ENCODE measurements around the gene TRAPPC5. TPM values are rescaled to one million over a fixed set of nuclear protein-coding genes. Genes with fewer than 3 reads are reported as not detected.

TRAPPC5 gene
- total and polyA plus RNA-seq, 10 of the 15 experiments (the other 5 are each of a cell fraction or from before 2014, with no cell fraction given), result 4.2 to 210 (median 89.1) TPM

DNA sequence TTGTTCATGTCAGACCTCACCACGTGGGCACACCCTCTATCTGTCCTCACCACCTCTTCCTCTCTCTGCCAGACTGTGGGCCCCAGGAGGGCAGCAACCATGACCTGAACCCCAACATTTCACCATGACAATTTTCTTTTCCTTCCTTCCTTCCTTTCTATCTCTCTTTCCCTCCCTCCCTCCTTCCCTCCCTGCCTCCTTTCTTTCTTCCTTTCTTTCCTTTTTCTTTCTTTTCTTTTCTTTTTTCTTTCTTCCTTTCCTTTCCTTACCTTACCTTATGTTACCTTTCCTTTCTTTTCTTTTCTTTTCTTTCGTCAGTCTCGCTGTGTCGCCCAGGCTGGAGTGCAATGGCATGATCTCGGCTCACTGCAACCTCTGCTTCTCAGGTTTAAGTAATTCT, 30.0 kb downstream of the TRAPPC5 start:
- H4K20me1 ChIP-seq (ENCODE audit: control insufficient read depth, insufficient read depth), result no peaks in the 10 kb centered on the region
- no peaks in the 10 kb centered on the region for H3K27me3 ChIP-seq (replicated peaks in 1 of 2; ENCODE audit: control insufficient read depth in 2 of 2, insufficient read depth in 2 of 2, low read length in 1 of 2)
- no peak overlapping the region for H3K4me2 ChIP-seq (ENCODE audit: control insufficient read depth, insufficient read depth)
- RAD21 ChIA-PET (ENCODE audit: unreplicated experiment), result no interaction called here
- H3K36me3 ChIP-seq (ENCODE audit: control insufficient read depth in 2 of 2, insufficient read depth in 2 of 2, low read length in 1 of 2), result no peaks in the 10 kb centered on the region
- H3K4me3 ChIP-seq, result no peak overlapping the region
- ATAC-seq (no peak), DNase-seq (ENCODE audit: low read depth, low spot score) (no peak), FAIRE-seq (no peak)
- in situ Hi-C loops (cut with MboI) (no loop called here), intact Hi-C loops (cut with micrococcal nuclease; ENCODE audit: unreplicated experiment) (no loop called here)
- H3K4me1 ChIP-seq (ENCODE audit: control insufficient read depth, insufficient read depth, low read length), result peaks cover 50% of the 10 kb centered on the region
- H2AFZ ChIP-seq (ENCODE audit: control insufficient read depth, low read depth, low read length), result no peak overlapping the region
- H3K9me3 ChIP-seq (replicated peaks; ENCODE audit: control insufficient read depth, insufficient read depth, low read length), result peaks cover 2% of the 10 kb centered on the region; the same call in 2 of the 3 replicates
- SMC1A ChIA-PET (ENCODE audit: uncharacterized antibody, unreplicated experiment), result interaction anchor here (1.1 to 2.0 kb wide), 3 partner anchors 11 to 30 kb away, joined by 3 to 4 read pairs (median 3); partner anchors contain the start of gene TRAPPC5
- BruUV-seq (replicated peaks), result no TSS peak
- CTCF ChIA-PET, result no interaction called here
- no peak overlapping the region for H3K9ac ChIP-seq (ENCODE audit: control insufficient read depth, insufficient read depth, low read length)
- POLR2A ChIA-PET, result interaction anchor here (0.6 kb wide), 1 partner anchor 10 kb away, joined by 5 read pairs; no protein-coding TSS in a partner anchor
- H3K79me2 ChIP-seq (ENCODE audit: control insufficient read depth, insufficient read depth, low read length), result no peaks in the 10 kb centered on the region
- 82% methylated on average over 5 of the region's 5 CpGs for WGBS (ENCODE audit: insufficient coverage, insufficient replicate concordance, low lambda C conversion rate, missing lambda C conversion rate)
- H3K27ac ChIP-seq (ENCODE audit: control insufficient read depth, insufficient read depth), result no peak overlapping the region
- TF ChIP-seq, protein P1, sequence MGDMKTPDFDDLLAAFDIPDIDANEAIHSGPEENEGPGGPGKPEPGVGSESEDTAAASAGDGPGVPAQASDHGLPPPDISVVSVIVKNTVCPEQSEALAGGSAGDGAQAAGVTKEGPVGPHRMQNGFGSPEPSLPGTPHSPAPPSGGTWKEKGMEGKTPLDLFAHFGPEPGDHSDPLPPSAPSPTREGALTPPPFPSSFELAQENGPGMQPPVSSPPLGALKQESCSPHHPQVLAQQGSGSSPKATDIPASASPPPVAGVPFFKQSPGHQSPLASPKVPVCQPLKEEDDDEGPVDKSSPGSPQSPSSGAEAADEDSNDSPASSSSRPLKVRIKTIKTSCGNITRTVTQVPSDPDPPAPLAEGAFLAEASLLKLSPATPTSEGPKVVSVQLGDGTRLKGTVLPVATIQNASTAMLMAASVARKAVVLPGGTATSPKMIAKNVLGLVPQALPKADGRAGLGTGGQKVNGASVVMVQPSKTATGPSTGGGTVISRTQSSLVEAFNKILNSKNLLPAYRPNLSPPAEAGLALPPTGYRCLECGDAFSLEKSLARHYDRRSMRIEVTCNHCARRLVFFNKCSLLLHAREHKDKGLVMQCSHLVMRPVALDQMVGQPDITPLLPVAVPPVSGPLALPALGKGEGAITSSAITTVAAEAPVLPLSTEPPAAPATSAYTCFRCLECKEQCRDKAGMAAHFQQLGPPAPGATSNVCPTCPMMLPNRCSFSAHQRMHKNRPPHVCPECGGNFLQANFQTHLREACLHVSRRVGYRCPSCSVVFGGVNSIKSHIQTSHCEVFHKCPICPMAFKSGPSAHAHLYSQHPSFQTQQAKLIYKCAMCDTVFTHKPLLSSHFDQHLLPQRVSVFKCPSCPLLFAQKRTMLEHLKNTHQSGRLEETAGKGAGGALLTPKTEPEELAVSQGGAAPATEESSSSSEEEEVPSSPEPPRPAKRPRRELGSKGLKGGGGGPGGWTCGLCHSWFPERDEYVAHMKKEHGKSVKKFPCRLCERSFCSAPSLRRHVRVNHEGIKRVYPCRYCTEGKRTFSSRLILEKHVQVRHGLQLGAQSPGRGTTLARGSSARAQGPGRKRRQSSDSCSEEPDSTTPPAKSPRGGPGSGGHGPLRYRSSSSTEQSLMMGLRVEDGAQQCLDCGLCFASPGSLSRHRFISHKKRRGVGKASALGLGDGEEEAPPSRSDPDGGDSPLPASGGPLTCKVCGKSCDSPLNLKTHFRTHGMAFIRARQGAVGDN (IDR thresholded peaks at IDR 0.05), result no peak
- TF ChIP-seq BACH1 (IDR thresholded peaks at IDR 0.05; ENCODE audit: borderline replicate concordance) (no peak), SRF (IDR thresholded peaks at IDR 0.05; ENCODE audit: low read depth in 2 of 2, low read length in 2 of 2) (no peak), FOXK2 (IDR thresholded peaks at IDR 0.05) (no peak), SIN3A (IDR thresholded peaks at IDR 0.05; ENCODE audit: low read depth, low read length) (no peak), HDGF (IDR thresholded peaks at IDR 0.05) (0 out of 2 replicates have a peak, but pooled peaks have one; percentile 64), ZZZ3 (IDR thresholded peaks at IDR 0.05; ENCODE audit: control insufficient read depth, insufficient read length, low read depth) (no peak), ZBTB11 (CRISPR knock-in tag; IDR thresholded peaks at IDR 0.05) (no peak), MEF2B (IDR thresholded peaks at IDR 0.05; ENCODE audit: partially characterized antibody, poor library complexity, severe bottlenecking) (no peak), TARDBP (IDR thresholded peaks at IDR 0.05; ENCODE audit: borderline replicate concordance) (no peak), KDM1A (IDR thresholded peaks at IDR 0.05; ENCODE audit: borderline replicate concordance) (no peak), NBN (IDR thresholded peaks at IDR 0.05) (0 out of 2 replicates have a peak, but pooled peaks have one; percentile 47), SKIL (IDR thresholded peaks at IDR 0.05; ENCODE audit: low read depth, poor library complexity, severe bottlenecking) (no peak), NFXL1 (IDR thresholded peaks at IDR 0.05; ENCODE audit: borderline replicate concordance) (no peak), WRNIP1 (IDR thresholded peaks at IDR 0.05; ENCODE audit: borderline replicate concordance, low read depth, low read length) (no peak), NRF1 (conservative IDR thresholded peaks at IDR 0.05; ENCODE audit: low read depth, low read length) (no peak)

Measured in GM12878 (cell line).